Mesenteric fat pad (tissue), 1 donor: ENCODE results near the gene EIF6. TPM values are rescaled to one million over a fixed set of nuclear protein-coding genes. Genes with fewer than 3 reads are reported as not detected.
A peak's percentile ranks its signal among the peaks of the same experiment; 100 is the strongest.
"Not testable (repeated sequence)": the region's sequence is repeated elsewhere in the genome, so short reads cannot be mapped to it uniquely, and the experiment has no call there.

Experiments used
- DNase-seq: peaks from one replicate; pipeline ENCODE4 v3.0.0-alpha.2; 2020; ENCODE audit warnings: low spot score
- long read RNA-seq: library from polyadenylated mRNA; unstranded; transcript quantifications from one replicate; pipeline ENCODE4 v2.0.0, GENCODE V29; 2020
- total RNA-seq: library from RNA; stranded (reverse); fragmentation: NEBNext Ultra II Directional; extraction: Animal tissue kit (Norgen Biotek cat#: 25700); gene quantifications from one replicate; pipeline ENCODE4 v1.2.1, GENCODE V29; 2021
- donor health status: DM: yes; HTN: yes; CAD: no.

Gene EIF6
- 93.1 TPM for total RNA-seq
- long read RNA-seq, transcript EIF6-201 (6 exons, 1,252 nt): minor isoform, 35 of 218 reads
- long read RNA-seq, transcript EIF6-203 (7 exons, 1,289 nt): major isoform, 164 of 218 reads
- long read RNA-seq, partial matches to known transcripts: 9 of 218 reads
- long read RNA-seq, other reads (novel, unspliced or antisense): 7 of 218 reads

DNA sequence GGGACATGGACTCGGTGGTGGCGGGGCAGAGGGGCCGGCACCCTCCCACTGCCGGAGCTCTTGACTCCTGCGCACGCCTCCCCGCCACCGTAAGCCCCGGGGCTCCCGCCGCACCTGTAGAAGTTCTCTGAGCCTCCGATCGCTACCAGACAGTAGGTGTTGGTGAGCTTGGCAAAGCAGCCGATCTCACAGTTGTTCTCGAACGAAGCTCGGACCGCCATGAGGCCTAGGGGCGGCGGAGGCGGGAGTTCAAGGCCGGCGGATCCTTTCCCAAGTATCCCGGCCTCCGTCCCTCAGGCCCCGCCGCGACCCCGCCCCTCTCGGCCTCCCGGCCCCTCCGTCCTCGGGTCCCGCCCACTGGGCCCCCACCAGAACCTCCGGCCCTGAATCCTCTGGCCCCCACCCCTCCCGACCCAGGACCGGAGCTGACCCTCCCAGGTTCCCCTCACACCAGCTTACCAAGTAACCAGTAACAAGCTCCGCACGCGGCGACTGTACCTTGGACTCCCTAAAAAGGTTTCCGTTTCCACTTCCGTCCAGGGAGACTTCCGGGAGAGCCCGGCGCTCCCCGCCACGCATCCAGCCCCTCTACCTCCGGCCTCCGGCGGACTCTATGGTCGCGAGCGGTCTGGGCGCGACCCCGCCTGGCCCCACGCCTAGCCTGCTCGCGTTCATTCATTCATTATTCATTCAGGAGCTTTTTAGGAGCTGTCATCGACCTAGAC, at the start of gene EIF6:
TSS of gene EIF6 (minus strand) at position 506 of the 725 bp plus-strand sequence. CDS start at position 221, 285 bp downstream.
- peak; percentile 93 for DNase-seq

DNA sequence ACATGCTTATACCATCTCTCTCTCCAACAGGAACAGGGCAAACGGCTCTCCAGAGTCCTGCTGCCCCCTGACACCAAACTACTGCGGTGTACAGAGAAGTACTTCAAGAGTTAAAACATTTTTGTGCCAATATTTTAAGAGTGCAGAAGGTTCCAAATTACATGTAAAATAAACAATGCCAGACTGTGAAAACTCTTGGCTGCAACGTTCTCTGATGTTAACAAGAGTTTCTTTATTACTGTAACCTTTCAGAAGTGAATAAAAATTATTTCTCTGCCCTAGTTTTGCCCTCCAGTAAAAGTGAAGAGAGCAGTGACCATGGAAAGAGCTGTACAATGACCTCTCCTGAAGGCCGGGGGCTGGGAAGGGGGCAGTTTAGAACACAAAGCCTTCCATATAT, 49.0 kb upstream of the EIF6 start:
- DNase-seq: no peak

DNA sequence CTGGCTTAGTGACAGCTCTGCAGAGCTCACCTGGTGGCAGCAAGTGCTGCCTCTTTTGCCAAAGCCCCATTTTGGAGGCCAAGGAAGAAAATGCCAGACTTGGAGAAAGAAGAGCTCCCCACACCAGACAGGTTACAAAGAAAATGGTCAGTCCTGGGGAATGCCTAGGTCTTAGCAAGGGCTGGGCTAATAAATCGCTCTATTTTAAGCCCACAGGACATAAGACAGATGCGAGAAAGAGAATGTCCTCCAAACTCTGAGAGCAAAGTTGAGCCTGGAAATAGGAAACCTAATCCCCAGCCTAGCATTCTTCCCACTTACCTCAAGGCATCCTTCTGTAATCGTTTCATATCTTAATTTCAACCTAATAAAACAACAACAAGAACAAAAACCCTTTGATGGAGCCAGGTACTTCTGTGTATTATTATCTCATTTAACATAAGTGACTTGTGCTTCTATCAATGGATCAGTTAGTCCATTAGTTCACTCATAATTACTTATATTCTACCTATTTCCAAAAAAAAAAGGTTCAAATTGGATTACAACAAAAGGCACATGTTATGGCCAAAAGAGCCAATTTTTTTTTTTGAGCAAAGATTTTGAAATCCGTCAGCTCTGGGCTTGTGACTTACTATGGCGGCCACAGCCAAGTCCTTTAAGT, 48.1 kb upstream of the EIF6 start:
- DNase-seq: no peak

DNA sequence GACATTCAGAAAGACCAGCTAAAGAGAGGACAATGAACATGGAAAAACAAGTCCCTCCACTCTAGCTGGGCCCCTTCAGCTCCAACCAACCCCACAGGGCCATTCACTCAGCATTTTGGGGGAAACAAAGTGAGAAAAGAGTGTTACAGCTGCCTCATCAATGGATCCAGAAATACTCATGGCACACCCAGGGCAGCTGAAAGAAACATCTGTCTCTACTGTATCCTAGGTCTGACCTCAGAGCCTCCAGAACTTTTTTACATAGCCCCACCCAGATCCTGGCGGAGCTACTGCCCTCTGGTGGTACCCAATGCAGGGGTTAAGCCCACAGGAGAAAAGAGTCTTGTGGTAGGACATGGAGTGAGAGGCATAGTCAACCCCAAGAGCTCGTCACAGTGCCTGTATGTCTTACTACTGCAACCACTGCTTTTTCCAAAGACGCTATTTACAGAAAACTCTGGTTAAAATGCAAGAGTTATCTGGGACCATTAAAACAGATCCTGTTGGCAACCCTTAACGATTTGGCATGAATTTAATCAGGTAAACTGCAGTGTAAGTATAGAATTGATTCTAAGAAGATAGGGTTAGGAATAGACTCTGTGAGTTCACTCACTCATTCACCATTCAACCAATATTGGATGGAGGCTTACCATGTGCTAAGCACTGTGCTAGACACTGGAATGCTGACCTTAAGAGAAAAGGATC, 45.0 kb upstream of the EIF6 start:
- no peak for DNase-seq

DNA sequence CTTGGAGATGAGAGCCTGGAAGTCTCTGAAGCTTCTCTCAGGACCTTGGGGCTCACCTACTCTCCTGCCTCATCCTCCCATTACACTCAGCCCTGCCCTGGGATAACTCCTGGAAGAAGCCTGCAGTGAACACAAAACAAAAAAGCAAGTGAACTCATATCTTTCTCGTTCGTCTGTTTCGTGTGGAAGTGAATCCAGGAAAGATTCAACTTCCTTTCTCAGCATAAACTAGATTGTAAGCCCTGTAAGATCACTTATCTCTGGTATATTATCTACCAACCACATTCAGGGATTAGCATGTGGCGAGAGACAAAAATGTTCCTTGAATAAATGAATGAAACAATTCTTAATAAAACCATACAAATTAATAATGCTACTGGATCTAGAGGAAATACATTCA, 44.1 kb upstream of the EIF6 start:
- DNase-seq: no peak

DNA sequence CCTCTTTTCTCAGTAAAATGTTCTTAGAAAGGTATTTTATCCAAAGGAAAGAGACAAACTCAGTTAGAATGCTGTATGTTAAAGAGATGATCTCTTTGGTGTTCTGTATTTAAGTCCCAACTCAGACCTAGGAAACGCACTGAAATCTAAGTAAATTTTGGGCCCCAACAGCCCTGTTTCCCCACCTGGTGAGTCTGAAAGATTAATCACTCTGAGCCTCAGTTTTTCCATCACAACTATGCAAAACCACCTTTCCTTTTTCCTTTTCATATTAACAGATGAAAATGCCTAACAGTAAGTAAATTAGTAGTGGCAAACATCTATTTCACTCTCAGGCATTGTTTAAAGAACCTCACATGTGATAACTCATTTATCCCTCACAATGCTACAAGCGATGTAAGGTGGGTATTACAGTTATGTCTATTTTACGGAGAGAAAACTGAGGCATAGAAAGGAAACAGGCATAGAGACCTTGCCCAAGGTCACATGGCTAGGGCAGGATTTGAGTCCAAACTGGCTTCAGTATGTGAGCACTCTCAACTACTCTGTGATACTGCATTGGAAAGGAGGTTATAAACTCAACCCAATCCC, 43.6 kb upstream of the EIF6 start:
- DNase-seq: no peak

DNA sequence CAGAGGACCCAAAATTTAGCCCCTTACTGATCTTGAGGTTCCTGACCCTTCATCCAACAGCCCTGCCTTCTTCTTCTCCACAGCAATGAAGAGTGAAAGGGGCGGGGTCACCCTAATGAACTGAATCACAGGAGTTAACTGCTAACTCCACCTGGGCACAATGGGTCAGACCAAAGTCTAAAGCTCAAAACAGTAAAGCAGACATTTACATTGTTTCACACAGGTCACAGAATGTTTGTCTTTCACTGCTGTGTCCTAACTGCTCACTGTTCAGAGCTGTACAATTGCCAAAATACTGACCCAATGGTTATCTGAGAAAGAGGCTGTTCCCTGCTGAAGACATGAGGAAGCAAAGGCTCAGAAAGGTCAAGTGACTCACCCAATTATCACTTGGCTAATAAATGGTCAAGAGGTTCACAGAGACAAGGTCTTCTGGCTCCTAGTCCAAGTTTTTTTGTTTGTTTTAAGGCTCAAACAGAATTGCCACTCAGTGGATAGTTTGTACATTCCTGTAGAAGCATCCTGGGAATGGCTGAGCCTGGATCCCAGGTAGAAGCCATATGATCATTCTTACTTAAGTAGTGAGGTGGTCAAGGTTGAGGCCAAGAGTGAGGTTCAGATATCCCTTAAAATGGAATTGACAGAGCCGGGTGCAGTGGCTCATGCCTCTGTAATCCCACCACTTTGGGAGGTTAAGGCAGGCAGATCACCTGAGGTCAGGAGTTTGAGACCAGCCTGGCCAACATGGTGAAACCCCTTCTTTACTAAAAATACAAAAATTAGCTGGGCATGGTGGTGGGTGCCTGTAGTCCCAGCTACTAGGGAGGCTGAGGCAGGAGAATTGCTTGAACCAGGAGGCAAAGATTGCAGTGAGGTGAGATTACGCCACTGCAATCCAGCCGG, 42.8 kb upstream of the EIF6 start:
- no peak for DNase-seq

DNA sequence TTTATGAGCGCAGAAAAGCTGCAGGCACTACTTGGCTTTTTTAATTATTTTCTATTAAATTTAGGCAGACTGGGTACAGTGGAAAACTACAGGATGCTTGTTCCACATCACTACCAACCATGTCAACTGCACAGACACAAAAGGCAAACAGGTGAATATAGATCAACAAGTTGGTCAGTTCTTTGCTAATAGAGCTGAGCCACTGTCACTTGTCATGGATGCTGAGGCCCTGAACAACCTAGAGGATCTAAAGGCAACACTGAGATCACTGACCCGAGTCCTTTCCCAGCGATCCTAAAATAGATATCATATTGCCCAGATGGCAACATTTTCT, 42.1 kb upstream of the EIF6 start:
- DNase-seq: no peak

DNA sequence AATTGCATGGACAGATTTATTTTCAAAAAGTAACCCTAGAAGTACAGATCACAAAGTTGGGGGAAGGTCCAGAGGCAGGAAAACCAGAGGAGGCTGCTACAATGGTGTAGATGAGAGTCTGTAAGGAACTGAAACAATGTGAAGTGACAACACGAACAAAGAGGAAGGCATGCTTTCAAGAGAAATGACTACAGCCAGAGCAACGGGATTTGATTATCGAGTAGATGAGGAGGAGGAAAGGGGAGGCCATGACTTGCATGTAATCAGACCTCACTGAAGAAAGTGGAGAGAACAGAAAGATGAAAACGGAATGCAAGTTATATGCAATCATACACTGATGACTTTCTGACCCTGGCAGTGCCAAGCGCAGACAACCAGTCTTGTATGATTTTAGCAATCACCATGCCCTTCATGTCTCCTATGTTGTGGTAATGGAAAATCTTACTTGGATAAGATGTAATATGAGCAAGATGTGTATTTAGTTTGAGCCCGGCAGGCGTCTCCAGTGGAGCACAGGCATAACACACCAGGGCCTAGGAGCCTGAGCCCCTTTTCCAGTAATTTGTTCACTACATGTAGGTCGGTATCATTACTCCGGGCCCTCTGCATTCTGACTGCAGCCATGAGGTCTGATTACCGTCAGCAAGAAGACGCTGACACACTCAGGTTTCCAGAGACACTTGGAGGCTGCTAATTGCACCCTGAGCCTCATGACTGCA, 41.6 kb upstream of the EIF6 start:
- DNase-seq: no peak

DNA sequence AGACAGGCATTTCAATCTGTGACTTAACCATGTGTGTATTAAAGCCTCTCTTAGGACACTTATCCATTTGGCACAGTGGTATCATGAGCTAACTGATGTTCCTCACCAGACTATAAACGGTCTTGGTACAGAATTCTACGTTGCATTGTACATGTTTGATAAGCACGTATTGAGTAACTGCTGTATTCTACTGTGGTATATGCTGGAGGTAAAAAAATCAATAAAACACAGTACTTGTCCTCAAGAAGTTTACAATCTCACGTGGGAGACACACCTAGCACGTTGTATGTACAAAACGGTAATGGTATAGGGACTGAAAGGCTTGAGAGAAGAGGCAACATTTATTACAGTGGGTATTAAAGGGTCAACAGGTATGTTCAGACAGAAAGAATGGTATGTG, 40.8 kb upstream of the EIF6 start:
- no peak for DNase-seq

DNA sequence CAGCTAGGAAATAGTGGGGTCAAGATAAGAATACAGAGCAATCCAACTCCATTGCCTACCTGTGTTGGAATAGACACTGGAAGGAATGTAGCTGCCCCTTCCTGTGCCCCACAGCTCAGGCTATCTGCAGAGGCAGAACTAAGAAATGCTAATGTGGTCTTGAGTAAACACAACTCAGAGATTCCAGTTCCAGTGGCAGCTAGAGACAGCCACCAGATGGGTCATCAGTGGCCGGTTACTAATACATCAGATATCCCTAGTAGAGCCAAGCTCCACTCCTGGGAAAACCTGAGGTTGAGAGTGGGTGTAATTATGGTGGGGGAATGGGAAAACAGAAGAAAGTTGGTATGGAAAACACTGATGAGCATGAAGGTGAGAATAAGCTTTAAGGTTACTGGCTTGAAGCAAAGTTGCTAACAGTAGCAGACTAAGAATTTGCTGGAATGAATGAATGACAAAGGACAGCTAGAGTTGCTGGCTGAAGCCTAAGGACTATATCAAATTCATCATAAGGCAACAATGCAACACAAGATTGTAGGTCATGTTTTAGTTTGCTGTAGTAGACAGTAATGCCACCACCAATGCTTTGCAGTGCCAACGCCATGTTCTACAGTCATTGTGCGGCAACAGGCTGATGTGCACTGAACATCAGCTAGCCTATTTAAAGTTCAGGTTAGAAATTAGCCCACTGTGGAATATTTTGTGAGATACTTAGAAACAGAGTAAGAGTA, 36.0 kb upstream of the EIF6 start:
- DNase-seq: no peak

DNA sequence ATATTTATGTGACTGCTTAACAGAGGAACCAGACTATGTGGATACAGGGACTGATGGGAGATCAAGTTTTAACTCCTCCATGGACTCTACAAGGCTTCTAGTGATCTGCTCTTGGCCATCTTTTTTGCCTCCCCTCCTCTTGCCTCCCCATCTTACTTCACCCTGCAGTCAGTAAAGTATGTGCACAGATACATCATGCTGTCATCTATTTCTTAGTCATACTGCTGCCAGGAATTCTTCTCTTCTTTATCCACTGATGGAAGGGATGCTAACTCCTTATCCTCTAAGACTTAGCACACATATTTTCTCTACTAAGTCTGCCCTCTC, 35.3 kb upstream of the EIF6 start:
- no peak for DNase-seq

DNA sequence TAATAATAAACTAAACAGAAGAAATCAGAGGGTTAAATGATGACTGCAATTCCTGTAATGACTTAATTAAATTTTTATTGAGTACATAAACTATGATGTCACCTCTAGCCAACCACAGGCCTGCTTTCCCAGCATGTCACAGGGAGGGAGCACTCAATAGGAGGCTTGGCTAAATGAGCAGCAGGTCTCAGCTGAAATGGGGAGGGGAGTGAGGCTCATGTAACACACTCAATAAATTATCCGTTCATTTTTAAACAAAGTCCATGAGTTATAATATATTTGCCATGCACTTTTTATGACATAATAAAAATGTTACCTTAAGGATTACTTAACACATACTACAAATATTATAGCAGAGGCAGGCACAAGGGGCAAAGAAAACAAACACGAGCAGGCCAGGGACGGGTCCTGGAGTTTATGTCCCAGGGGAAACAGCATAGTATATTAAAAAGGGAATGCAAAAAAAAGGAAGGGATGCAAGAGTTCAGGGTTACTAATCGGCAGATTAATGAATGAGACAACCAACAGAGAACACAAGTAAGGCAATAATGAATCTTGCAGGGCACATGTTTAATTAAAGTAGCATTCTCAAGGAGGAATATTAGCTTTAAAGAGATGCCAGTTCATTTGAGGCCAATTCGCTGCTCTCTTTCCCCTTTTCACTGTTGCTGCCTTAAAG, 34.8 kb upstream of the EIF6 start:
- no peak for DNase-seq

DNA sequence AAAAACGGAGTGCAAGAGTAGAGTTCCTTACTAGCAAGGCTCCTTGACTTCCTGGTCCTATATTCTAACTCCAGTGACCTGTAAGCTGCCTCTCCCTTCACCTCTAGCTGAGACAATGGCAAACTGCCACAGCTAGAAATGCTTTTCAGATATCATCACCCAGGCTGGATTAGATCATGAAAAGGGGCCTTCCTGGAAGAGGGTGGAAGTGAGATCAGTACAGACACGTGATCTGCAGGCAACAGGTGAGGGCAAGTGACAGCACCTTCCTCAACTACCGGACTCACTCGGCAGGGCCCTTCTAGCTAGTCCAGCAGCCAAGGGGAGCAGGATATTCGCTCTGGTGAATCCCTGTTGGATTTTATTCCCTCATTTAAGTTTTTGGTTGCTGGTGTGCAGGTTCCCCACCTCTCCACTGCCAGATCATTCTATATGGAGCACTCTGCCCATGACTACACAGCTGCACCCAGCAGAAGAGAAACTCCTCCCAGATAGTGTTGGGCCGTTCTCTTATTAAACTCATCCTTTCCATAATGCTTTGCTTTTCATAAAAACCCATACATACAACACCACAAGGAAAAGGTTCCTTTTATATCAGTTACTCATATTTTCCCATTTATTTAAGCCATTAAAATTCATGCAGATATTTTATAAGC, 34.1 kb upstream of the EIF6 start:
- DNase-seq: no peak

DNA sequence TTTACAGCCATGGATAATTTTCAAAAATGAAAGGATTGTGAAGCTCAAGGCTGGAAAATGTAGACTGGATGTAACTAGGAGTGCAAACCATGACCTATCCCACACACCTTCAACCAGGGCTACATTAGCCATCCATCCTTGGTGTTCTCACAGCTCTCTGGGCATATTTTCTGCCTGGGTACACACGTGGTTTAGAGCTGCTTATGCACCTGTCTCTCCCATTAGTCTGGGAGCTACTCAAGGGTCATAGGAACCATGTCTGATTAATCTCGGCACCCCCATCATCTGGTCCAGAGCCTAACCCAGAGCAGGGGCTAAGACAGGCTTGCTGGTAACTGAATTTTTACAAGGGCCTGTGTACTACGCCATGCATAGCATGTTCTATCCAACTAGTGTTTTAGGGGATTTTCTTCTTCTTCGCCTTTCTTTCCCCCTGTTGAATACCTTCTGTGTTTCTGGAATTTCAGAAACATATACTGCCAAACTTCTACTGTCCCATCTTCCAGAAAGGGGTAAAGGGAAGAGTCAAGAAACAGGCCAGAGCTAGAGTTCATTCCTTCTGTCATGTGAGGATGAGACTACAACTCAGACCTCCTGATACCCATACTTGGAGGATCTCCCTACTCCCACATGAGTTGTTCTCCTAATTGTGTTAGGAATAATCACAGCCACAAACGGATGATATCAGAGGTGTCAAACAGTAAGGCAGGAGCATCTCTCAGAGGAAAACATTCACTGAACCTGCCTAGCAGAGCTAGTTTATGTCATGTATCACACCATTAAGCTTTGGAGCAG, 33.0 kb upstream of the EIF6 start:
- no peak for DNase-seq

DNA sequence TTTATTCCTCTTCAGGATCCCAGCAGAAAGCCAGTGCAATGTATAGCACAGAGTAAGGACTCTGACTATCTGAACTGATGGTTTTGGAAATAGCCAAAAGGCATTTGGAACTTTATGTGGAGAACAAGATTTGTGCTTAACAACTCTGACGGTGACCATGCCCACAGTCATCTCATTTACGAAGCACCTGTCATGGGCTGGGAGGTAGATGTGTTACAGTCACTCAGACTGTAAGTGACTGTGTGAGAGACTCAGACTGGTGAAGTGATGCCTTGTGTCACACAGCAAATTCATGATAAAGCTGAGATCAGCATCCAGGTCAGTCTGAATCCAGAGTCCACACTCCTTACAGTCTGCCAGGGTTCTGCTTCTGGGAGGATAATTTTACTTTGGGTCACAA, 31.5 kb upstream of the EIF6 start:
- DNase-seq: no peak

DNA sequence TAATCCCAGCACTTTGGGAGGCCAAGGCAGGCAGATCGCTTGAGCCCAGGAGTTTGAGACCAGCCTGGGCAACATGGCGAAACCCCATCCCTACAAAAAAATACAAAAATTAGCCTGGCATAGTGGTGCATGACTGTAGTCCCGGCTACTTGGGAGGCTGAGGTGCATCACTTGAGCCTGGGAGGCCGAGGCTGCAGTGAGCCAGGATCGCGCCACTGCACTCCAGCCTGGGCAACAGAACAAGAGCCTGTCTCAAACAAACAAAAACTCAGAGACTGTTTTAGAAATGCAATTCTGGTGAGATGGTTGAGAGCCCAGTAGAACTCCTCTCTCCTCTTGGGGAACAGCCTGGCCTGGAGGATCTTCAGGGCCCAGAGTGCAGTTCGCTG, 31.1 kb upstream of the EIF6 start:
- DNase-seq: not testable (repeated sequence)
